GM18951 (cell line): ENCODE measurements around the gene NTN1.

Experiments used
- POLR2A ChIP-seq: IDR thresholded peaks from 4 replicates; pipeline ENCODE4 v1.6.1; 2011; ENCODE audit warnings: mild to moderate bottlenecking; ENCODE audit not compliant: insufficient read length, insufficient read depth; ENCODE audit errors: extremely low read depth
- in situ Hi-C: fragments of 300-500 bp; cut with MboI; formaldehyde crosslinking; loops from one replicate; pipeline ENCODE4 v1.12.0; 2022; ENCODE audit warnings: low sequenced_read_pairs, mixed read lengths, inconsistent platforms; ENCODE audit not compliant: unreplicated experiment

The NTN1 gene

GRCh38 chr17:9284884-9285283 is 263.6 kb downstream of the NTN1 start:
- in situ Hi-C loops, result no loop called here
- no peak for TF ChIP-seq POLR2A

GRCh38 chr17:9285602-9286427 is 264.5 kb downstream of the NTN1 start:
- in situ Hi-C loops, result no loop called here
- no peak for TF ChIP-seq POLR2A

GRCh38 chr17:9286434-9286833 is 265.1 kb downstream of the NTN1 start:
- in situ Hi-C loops, result no loop called here
- no peak for TF ChIP-seq POLR2A

GRCh38 chr17:9287306-9287705 is 266.0 kb downstream of the NTN1 start:
- no peak for TF ChIP-seq POLR2A
- in situ Hi-C loops, result no loop called here

- TF ChIP-seq POLR2A, result no peak
- in situ Hi-C loops, result no loop called here
These were observed 268.9 kb downstream of the NTN1 start for GRCh38 chr17:9290226-9290613.

- no peak for TF ChIP-seq POLR2A
- in situ Hi-C loops, result no loop called here
These were observed 270.7 kb downstream of the NTN1 start for GRCh38 chr17:9291912-9292560.

GRCh38 chr17:9292561-9292941 is 271.2 kb downstream of the NTN1 start:
- in situ Hi-C loops, result no loop called here
- no peak for TF ChIP-seq POLR2A
